ENCODE results near the gene OTUD3.
"Not testable (repeated sequence)": the region's sequence is repeated elsewhere in the genome, so short reads cannot be mapped to it uniquely, and the experiment has no call there.

OTUD3 gene

DNA sequence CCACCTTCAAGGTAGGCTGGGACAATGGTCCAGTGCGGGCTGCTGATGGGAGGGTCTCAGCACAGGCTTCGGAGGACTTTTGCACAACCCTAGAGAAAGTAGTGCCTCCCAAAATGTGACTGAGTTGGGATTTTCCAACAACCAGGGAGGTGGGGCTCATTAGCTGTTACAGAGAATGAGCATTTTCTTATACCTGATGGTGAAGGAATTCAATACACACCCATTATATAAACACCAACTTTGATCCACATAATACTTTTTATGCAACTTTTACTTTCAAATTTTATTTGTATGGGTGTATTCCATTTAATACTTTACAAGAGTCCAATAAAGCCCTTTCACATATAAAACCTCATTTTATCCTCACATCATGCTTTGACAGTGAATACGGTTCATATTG is 35.9 kb upstream of the OTUD3 start:
- TF ChIP-seq, protein P1, sequence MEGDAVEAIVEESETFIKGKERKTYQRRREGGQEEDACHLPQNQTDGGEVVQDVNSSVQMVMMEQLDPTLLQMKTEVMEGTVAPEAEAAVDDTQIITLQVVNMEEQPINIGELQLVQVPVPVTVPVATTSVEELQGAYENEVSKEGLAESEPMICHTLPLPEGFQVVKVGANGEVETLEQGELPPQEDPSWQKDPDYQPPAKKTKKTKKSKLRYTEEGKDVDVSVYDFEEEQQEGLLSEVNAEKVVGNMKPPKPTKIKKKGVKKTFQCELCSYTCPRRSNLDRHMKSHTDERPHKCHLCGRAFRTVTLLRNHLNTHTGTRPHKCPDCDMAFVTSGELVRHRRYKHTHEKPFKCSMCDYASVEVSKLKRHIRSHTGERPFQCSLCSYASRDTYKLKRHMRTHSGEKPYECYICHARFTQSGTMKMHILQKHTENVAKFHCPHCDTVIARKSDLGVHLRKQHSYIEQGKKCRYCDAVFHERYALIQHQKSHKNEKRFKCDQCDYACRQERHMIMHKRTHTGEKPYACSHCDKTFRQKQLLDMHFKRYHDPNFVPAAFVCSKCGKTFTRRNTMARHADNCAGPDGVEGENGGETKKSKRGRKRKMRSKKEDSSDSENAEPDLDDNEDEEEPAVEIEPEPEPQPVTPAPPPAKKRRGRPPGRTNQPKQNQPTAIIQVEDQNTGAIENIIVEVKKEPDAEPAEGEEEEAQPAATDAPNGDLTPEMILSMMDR (IDR thresholded peaks at IDR 0.05; ENCODE audit: extremely low read depth, insufficient read depth, missing control alignments): no peak
- in situ Hi-C loops (cut with MboI; ENCODE audit: low pct_unique_long_range_greater_than_20kb, low sequenced_read_pairs, unreplicated experiment): no loop called here
- no peak for DNase-seq (ENCODE audit: low spot score)

DNA sequence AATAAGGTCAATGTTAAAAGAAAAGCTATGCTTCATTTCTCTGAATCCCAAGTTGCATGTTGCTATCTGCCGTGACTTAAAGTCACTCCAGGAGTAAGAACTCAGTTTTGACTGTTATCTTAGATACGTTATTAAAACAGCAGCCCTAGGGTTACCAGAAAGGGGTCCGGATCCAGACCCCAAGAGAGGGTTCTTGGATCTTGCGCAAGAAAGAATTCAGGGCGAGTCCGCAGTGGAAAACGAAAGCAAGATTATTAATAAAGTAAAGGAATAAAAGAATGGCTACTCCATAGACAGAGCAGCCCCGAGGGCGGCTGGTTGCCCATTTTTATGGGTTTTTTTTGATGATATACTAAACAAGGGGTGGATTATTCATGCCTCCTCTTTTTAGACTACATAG is 34.9 kb upstream of the OTUD3 start:
- in situ Hi-C loops (cut with MboI; ENCODE audit: low pct_unique_long_range_greater_than_20kb, low sequenced_read_pairs, unreplicated experiment); DNase-seq (ENCODE audit: low spot score): not testable (repeated sequence)

DNA sequence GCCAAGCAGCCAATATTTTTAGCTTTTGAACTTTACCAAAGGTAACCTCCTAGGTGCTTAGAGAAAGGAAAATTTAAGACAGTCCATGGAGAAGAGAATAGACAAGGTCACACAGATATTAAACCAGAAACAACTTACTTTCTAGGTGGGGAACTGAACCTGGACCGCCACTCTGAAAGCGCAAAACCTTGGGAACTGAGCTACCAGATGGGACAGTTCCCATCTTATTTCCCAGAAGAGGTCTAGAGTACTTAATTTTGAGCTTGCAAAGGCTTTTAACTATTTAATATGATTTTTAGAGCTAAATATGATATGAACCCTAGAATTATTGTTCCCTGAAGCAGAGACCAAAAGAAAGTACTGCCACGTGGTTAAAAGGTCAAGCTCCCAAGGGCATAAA is 32.9 kb upstream of the OTUD3 start:
- in situ Hi-C loops (cut with MboI; ENCODE audit: low pct_unique_long_range_greater_than_20kb, low sequenced_read_pairs, unreplicated experiment); DNase-seq (ENCODE audit: low spot score): not testable (repeated sequence)

DNA sequence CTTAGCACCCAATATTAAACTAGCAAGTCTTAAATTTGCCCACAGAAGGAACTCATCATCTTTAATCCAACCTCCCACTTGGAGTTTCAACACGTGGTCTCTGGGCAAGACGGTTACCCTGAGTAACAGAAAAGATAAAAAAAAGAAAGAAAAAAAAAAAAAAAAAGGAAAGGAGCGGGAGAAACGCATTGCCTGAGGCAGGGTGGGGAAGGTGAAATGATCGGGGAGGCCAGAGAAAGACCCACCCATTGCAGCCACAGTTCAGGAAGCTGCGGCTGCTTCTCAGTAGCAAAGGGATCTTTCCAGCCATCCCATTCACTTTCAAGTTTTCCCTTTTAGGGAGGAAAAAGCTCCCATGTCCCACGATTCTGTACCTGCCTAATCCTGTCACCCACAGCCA is 32.0 kb upstream of the OTUD3 start:
- no peak for DNase-seq (ENCODE audit: low spot score)
- in situ Hi-C loops (cut with MboI; ENCODE audit: low pct_unique_long_range_greater_than_20kb, low sequenced_read_pairs, unreplicated experiment): no loop called here
- TF ChIP-seq, protein P1 (IDR thresholded peaks at IDR 0.05; ENCODE audit: extremely low read depth, insufficient read depth, missing control alignments): no peak

DNA sequence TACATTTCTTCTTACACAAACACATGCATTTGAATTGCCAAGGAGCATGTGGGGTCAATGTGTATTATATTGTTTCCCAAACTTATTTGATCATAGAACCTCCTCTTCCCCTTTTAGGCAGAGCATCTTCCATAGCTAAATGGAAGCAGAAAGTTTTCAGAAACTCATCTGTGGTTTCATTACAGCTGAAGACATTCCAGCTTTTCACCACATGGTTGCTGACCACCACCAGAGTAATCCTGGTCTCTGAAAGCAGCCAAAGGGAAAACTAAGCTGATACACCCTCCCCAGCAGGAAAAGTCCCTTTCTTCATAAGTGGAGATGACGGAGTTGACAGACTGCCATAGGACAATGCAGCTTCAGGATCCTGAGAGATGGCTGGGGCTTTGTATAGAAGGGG is 30.2 kb upstream of the OTUD3 start:
- TF ChIP-seq, protein P1 (IDR thresholded peaks at IDR 0.05; ENCODE audit: extremely low read depth, insufficient read depth, missing control alignments): no peak
- in situ Hi-C loops (cut with MboI; ENCODE audit: low pct_unique_long_range_greater_than_20kb, low sequenced_read_pairs, unreplicated experiment): no loop called here
- no peak for DNase-seq (ENCODE audit: low spot score)

DNA sequence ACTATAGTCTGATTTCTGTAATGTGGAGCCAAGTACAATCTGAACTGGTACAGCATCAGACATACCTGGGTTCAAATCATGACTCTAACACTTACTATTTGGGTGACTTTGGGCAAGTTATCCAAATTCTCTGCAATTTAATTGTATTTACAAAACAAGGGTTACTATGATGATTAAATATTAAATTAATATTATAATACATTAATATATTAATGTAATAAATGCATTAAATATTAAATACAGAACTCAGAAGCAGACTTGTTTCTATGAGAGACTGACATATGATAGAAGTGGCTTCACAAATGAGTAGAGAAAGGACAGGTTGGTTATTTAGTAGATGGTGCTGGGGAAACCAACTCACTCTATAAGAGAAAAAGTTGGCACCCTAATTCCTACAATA is 27.3 kb upstream of the OTUD3 start:
- TF ChIP-seq, protein P1 (IDR thresholded peaks at IDR 0.05; ENCODE audit: extremely low read depth, insufficient read depth, missing control alignments): no peak
- in situ Hi-C loops (cut with MboI; ENCODE audit: low pct_unique_long_range_greater_than_20kb, low sequenced_read_pairs, unreplicated experiment): no loop called here
- no peak for DNase-seq (ENCODE audit: low spot score)

DNA sequence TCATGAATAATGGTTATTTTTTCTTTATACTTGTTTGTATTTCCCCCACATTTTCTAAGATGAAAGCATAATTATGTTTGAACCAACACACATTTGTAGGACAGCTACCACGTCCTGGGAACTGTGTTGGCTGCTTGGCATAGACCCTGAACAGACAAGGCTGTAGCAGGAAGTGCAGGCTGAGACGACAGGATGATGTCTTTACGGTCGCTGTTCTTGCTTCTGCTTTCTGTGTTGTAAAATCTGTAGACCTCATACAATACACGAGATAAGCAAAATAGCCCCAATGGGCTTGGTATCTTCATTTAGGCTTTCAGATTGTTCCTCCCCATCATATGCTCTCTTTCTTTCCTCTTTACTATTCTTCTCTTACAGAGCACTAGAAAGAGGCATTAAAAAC is 23.3 kb upstream of the OTUD3 start:
- TF ChIP-seq, protein P1 (IDR thresholded peaks at IDR 0.05; ENCODE audit: extremely low read depth, insufficient read depth, missing control alignments): no peak
- in situ Hi-C loops (cut with MboI; ENCODE audit: low pct_unique_long_range_greater_than_20kb, low sequenced_read_pairs, unreplicated experiment): no loop called here
- peak; percentile 22 for DNase-seq (ENCODE audit: low spot score)

DNA sequence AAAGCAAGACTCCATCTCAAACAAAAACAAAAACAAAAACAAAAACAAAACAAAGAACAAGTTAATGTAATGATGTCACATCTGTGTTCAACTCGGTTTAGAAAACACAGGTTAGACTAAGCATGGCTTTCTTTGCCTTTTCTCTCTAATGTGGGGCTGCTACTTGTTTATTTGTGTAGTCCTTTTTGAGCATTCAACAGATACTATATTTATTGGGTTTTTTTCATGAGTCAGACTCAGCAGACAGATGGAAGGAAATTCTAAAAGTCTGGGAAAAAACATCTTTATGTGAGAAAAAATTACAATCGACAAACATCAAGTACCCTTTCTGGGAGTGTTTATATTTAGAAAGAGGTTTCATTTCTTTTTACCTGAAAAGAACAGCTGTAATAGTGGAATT is 22.3 kb upstream of the OTUD3 start:
- TF ChIP-seq, protein P1 (IDR thresholded peaks at IDR 0.05; ENCODE audit: extremely low read depth, insufficient read depth, missing control alignments): no peak
- no peak for DNase-seq (ENCODE audit: low spot score)

More for the DNA sequence above, 22.3 kb upstream of the OTUD3 start:
- in situ Hi-C loops (cut with MboI; ENCODE audit: low pct_unique_long_range_greater_than_20kb, low sequenced_read_pairs, unreplicated experiment): no loop called here
